GM12872 (cell line): Measurements from ENCODE around the gene CMTM7.
A peak's percentile ranks its signal among the peaks of the same experiment; 100 is the strongest.

ENCODE experiments used
- TF ChIP-seq, protein P1 (sequence below): IDR thresholded peaks from 3 replicates; pipeline ENCODE4 v1.5.1; 2011; ENCODE audit warnings: low read depth, mild to moderate bottlenecking, low read length, moderate library complexity; ENCODE audit not compliant: insufficient read depth

Gene CMTM7

GRCh38 chr3:32410367-32411246 is 19.0 kb downstream of the CMTM7 start:
- TF ChIP-seq, protein P1, sequence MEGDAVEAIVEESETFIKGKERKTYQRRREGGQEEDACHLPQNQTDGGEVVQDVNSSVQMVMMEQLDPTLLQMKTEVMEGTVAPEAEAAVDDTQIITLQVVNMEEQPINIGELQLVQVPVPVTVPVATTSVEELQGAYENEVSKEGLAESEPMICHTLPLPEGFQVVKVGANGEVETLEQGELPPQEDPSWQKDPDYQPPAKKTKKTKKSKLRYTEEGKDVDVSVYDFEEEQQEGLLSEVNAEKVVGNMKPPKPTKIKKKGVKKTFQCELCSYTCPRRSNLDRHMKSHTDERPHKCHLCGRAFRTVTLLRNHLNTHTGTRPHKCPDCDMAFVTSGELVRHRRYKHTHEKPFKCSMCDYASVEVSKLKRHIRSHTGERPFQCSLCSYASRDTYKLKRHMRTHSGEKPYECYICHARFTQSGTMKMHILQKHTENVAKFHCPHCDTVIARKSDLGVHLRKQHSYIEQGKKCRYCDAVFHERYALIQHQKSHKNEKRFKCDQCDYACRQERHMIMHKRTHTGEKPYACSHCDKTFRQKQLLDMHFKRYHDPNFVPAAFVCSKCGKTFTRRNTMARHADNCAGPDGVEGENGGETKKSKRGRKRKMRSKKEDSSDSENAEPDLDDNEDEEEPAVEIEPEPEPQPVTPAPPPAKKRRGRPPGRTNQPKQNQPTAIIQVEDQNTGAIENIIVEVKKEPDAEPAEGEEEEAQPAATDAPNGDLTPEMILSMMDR = no peak

DNA sequence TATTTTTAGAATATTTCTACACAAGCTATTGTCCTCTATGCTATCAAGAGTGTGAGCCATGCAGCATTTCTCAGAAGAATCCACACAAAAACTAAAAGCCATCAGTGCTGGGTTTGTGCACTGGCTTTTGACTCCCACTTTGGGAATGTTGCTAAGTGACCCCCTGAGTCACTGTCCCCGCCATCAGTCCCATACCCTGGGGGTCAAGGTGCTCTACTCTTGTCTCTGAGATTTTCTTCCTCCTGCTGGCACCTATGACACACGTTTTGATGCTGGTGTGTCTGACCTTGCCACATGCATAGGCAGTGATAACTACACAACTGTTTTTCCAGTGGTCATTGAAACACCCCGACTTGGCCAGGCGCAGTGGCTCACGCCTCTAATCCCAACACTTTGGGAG is 19.8 kb downstream of the CMTM7 start:
- TF ChIP-seq, protein P1 = no peak

DNA sequence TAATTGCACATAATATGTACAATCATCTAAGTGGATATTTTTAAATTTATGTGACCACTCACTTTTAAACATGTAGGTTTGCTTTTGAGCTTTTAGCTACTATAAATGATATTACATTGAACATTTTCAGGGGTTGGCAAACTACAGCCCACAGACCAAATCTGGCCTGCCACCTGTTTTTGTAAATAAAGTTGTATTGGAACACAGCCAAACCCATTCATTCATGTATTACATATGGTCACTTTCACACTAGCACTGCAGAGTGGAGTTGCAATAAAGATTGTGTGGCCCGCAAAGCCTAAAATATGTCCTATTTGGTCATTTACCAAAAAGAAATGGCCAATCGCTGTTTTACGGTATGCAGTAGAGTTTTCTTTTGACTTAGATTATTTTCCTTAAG is 21.2 kb downstream of the CMTM7 start:
- TF ChIP-seq, protein P1 = no peak

DNA sequence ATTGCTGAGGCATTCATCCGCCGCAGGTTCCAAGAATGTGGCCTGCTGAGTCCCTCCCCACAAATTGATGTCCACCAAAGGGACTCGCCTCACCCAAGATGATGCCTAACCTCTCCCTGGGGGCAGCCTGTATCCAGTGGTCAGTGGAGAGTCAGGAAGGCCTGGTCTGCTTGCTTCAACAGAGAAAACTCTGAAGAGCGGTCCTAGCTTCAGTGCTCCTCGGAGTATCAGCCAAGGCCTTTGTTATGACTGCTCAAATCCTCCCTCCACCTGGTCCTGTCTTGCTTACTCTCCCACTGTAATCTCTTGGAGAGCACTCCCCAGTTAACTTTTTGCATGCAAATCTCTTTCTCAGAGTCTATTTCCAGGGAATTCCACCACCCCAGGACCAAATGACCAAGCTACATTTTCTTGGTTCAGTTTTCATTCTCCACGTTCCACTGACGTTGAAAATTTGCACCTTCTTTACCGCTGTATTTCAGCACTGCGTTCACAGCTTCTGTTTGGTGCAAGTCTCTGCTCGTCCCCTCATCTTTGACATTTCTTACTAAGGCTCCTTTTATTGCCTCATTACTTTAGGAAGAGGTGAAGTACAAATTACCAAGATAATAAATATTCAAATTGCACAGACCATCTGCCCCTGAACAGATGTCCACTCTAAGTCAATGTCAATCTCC is 22.3 kb downstream of the CMTM7 start:
- TF ChIP-seq, protein P1 = no peak

DNA sequence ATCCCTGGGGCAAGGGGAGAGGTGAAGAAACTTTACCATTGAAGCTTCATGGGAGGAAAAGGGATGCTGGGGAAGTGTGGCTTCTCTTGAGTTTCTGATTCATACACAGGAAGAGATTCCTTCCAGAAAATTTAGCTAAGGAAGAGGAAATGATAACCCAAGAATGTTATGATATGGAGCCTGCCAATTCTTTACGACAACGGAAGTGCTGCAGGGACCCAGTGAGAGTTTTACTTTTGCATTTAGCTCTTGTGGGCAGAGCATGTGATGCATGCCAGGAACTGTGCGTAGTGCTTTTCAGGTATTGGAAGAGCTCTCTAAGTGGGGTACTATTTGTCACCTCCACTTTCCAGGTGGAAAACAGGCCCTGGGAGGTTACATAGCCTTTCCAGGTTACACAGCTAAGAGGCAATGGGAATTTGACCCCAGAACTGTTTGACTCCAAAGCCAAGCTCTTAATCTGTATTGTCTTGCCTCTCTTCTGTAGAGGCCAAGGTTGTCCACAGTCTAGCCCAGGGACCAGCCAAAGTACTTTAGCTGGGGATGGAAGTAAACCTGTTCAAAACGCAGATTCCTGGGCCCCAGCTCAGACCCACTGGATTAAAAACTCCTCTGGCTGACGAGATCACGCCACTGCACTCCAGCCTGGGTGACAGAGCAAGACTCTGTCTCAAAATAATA is 23.0 kb downstream of the CMTM7 start:
- TF ChIP-seq, protein P1 = no peak

DNA sequence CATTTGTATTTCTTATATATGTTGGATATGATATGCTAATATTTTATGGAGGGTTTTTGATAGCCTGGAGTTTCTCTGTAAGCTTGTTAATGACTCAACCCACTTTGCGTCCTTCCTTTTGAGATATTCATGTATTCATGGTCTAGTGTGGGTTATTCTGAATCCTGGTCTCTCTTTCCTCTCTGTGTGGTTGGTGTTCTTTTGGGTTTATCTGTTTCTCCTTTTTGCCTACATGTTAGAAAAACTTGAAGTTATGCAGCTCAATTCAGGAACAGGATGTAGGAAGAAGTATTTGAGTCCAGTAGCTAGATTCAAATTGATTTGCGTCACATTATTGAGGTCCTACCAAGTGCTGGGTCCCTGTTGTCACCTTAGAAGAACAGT is 28.1 kb downstream of the CMTM7 start:
- TF ChIP-seq, protein P1 = no peak

DNA sequence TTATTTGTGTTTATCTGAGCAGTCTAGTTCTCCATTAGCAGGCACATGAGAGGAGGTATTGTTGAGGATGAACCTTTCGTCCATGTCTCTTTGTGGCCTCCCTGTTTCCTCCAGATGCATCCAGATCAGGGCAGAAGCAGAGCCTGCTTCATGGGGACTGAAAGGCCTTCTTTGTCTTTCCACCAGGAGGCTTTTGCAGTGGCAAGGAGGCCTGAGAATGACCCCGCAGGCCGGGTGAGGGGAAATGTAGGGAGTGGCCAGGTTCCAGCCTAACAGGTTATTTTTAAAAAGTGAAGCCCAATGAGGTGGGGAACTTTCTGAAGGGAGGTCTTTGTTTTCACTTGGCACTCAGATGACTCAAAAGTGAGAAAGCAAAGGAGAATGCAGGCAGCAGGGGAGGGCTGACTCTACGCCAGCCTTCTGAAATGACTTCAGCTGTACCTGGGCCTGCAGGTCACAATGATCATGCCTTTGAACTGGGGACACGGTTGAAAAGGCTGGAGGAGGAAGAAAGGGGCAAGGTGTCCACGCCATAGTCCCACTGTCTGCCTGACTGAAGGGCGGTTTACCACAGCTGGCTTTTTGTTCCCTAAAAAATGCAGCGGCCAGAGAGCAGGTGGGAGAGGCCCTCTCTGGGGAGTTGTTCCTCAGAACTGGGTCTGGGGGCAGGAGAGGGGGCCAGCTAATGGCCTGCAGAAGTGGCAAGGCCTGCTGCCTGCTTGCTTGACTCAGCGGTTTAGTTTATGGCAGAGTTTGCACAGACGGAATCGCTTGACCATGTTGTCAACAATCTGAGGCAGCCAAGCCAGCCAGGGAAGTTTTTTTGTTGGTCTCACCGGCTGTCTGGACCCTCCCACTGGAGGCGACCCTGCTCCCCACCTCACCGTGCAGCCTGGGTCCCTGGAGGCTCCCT is 28.7 kb downstream of the CMTM7 start:
- TF ChIP-seq, protein P1 = peak; percentile 27; the same call in 2 of the 3 replicates
